ENCODE measurements around the gene B3GALT6.

GRCh38 chr1:1197188-1197500 is 34.9 kb upstream of the B3GALT6 start:
- TF ChIP-seq POLR2AphosphoS5 (IDR thresholded peaks at IDR 0.05; ENCODE audit: low read depth, low read length), result no peak
- TF ChIP-seq SPI1 (IDR thresholded peaks at IDR 0.05; ENCODE audit: low read depth, low read length), result no peak

Measured in GM12891 (cell line).